ENCODE measurements around the gene TBC1D24. TPM values are rescaled to one million over a fixed set of nuclear protein-coding genes. Genes with fewer than 3 reads are reported as not detected.

TBC1D24 gene
- total and polyA plus RNA-seq, 2 experiments from 2014 or later = 5.4 to 21.0 TPM

- TF ChIP-seq ZNF462 (CRISPR knock-in tag; IDR thresholded peaks at IDR 0.05) (no peak), JUNB (IDR thresholded peaks at IDR 0.05; ENCODE audit: unreplicated experiment) (no peak), ETS1 (IDR thresholded peaks at IDR 0.05) (no peak)
Measured at GRCh38 chr16:2487517-2487842, 12.6 kb downstream of the TBC1D24 start (continued).

- DNase-seq (ENCODE audit: low spot score) (no peak), ATAC-seq (no peak)
- no peaks in the 10 kb centered on the region for H3K27me3 ChIP-seq (ENCODE audit: insufficient read depth)
- no peaks in the 10 kb centered on the region for H3K9me2 ChIP-seq (ENCODE audit: insufficient read depth)
- H3K36me3 ChIP-seq (ENCODE audit: insufficient read depth) = no peaks in the 10 kb centered on the region
- H3K4me3 Mint-ChIP-seq = no peak overlapping the region
- H3K9me3 Mint-ChIP-seq = no peaks in the 10 kb centered on the region
- H3K4me3 ChIP-seq = no peak overlapping the region
- H3F3A ChIP-seq (replicated peaks; ENCODE audit: low read depth) = no peaks in the 10 kb centered on the region
- H3K36me3 Mint-ChIP-seq (ENCODE audit: low read depth) = no peaks in the 10 kb centered on the region; the same call in 2 of the 3 replicates
- H3K4me2 ChIP-seq = no peak overlapping the region
- peaks cover 17% of the 10 kb centered on the region for H3K27me3 Mint-ChIP-seq (ENCODE audit: insufficient read depth, low read depth, poor library complexity)
- no peaks in the 10 kb centered on the region for H3K4me1 ChIP-seq (ENCODE audit: insufficient read depth)
- no peaks in the 10 kb centered on the region; the same call in 1 of the 2 replicates for H4K20me1 ChIP-seq (replicated peaks; ENCODE audit: insufficient read depth)
- H3K4me1 Mint-ChIP-seq = peaks cover 20% of the 10 kb centered on the region
- H3K79me2 ChIP-seq (replicated peaks; ENCODE audit: insufficient read depth) = 0 out of 2 replicates have a peak, but pooled peaks cover 3% of the 10 kb centered on the region
- no peak overlapping the region for H3K27ac Mint-ChIP-seq
- no peak overlapping the region for H3K27ac ChIP-seq (ENCODE audit: low read depth)
- H2AFZ ChIP-seq = no peak overlapping the region
- no peak for TF ChIP-seq ETS1 (IDR thresholded peaks at IDR 0.05)
- TF ChIP-seq ZNF462 (CRISPR knock-in tag; IDR thresholded peaks at IDR 0.05) = no peak
Measured at GRCh38 chr16:2487903-2488531, 13.1 kb downstream of the TBC1D24 start.
